ENCODE data around the gene CAMK1D.
"Not testable (repeated sequence)": the region's sequence is repeated elsewhere in the genome, so short reads cannot be mapped to it uniquely, and the experiment has no call there.

The CAMK1D gene

GRCh38 chr10:12701696-12702095 lies 352.3 kb downstream of the CAMK1D start:
- no peak for DNase-seq (ENCODE audit: low spot score)

- no peak for DNase-seq (ENCODE audit: low spot score)
These were observed 352.9 kb downstream of the CAMK1D start for GRCh38 chr10:12702215-12702770.

GRCh38 chr10:12703126-12703525 lies 353.8 kb downstream of the CAMK1D start:
- no peak for DNase-seq (ENCODE audit: low spot score)

- peak; percentile 50 for DNase-seq (ENCODE audit: low spot score)
These were observed 354.5 kb downstream of the CAMK1D start for GRCh38 chr10:12703813-12704212.

- no peak for DNase-seq (ENCODE audit: low spot score)
These were observed 355.1 kb downstream of the CAMK1D start for GRCh38 chr10:12704488-12704887.

- DNase-seq (ENCODE audit: low spot score) = no peak
These were observed 356.6 kb downstream of the CAMK1D start for GRCh38 chr10:12705943-12706342.

- peak; percentile 82 for DNase-seq (ENCODE audit: low spot score)
These were observed 358.3 kb downstream of the CAMK1D start for GRCh38 chr10:12707461-12708185.

- DNase-seq (ENCODE audit: low spot score) = no peak
These were observed 359.7 kb downstream of the CAMK1D start for GRCh38 chr10:12709000-12709401.

GRCh38 chr10:12709521-12709963 lies 360.2 kb downstream of the CAMK1D start:
- no peak for DNase-seq (ENCODE audit: low spot score)

GRCh38 chr10:12710157-12710556 lies 360.8 kb downstream of the CAMK1D start:
- no peak for DNase-seq (ENCODE audit: low spot score)

- peak; percentile 67 for DNase-seq (ENCODE audit: low spot score)
These were observed 361.4 kb downstream of the CAMK1D start for GRCh38 chr10:12710594-12711349.

- DNase-seq (ENCODE audit: low spot score) = no peak
These were observed 362.0 kb downstream of the CAMK1D start for GRCh38 chr10:12711350-12711708.

- peak; percentile 56 for DNase-seq (ENCODE audit: low spot score)
These were observed 363.1 kb downstream of the CAMK1D start for GRCh38 chr10:12712293-12712983.

- DNase-seq (ENCODE audit: low spot score) = not testable (repeated sequence)
These were observed 363.6 kb downstream of the CAMK1D start for GRCh38 chr10:12712984-12713316.

GRCh38 chr10:12716042-12716441 lies 366.7 kb downstream of the CAMK1D start:
- no peak for DNase-seq (ENCODE audit: low spot score)

GRCh38 chr10:12717981-12718707 lies 368.8 kb downstream of the CAMK1D start:
- no peak for DNase-seq (ENCODE audit: low spot score)

GRCh38 chr10:12719365-12719764 lies 370.0 kb downstream of the CAMK1D start:
- DNase-seq (ENCODE audit: low spot score) = no peak

- DNase-seq (ENCODE audit: low spot score) = peak; percentile 53
These were observed 371.1 kb downstream of the CAMK1D start for GRCh38 chr10:12720217-12720981.

- no peak for DNase-seq (ENCODE audit: low spot score)
These were observed 372.0 kb downstream of the CAMK1D start for GRCh38 chr10:12721334-12721733.

- no peak for DNase-seq (ENCODE audit: low spot score)
These were observed 373.9 kb downstream of the CAMK1D start for GRCh38 chr10:12723220-12723619.
